ENCODE results near the gene SLC14A1.

SLC14A1 gene

DNA sequence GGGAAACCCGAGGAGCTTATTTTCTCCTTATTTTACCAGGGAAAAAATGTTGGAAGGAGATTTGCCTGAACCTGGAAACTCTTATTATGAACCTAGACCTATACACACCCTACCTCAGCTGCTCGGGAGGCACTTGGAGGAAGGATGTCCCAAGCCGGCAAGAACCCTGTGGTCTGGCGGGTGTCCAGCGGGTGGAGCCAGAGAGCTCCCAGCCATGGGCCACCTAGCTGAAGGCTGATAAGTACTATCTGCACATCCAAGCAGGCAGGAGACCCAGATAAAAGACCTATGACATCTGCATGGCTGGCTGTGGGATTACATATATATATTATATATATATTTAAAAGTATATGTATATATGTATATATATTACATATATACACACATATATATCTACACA is 1.1 kb upstream of the SLC14A1 start:
- DNase-seq (ENCODE audit: low read depth in 2 of 2): peak; percentile 34 to 40

DNA sequence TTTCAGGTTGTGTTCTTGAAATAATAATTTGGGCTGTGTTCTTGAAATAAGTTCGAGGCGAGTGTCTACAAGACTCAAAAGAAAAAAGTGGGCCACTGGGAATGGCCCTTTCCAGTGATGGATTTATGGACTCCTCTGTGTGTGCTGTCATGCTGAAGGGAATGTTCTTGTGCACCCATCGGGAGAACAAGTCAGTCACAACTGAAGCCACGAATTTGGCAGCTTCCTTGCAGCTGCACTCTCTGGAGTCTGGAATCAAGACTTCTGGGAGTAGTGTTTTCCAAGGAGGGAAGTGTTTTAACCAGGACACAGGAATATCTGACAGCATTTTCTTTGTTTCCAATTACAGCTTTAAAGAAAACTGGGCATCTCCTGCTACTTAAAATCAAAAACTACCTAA is 620 bp downstream of the SLC14A1 start:
- no peak for DNase-seq (ENCODE audit: low read depth in 2 of 2)

DNA sequence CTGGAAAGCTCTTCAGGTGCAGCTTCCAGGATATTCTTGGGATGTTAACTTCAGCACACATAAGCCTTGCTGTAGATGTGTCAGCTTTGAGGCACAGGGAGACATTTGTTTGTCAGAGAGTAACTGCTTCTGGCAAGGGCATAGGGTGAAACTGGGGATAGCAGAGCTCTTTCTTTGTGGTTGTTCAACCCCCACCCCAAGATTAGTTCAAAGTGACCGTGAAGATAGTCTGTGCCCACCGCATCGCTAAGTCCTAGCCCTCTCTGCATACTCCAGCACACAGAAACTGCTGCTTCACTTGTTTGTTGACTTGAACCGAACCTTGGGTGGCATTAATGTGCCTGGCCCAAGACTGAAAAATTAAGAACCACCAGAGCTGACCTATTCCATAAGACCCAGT is 1.4 kb downstream of the SLC14A1 start:
- DNase-seq (ENCODE audit: low read depth in 2 of 2): no peak

GRCh38 chr18:45726603-45727002 is 2.6 kb downstream of the SLC14A1 start:
- no peak for DNase-seq (ENCODE audit: low read depth in 2 of 2)

- no peak for DNase-seq (ENCODE audit: low read depth in 2 of 2)
These were observed 3.1 kb downstream of the SLC14A1 start for GRCh38 chr18:45727068-45727467.

- DNase-seq (ENCODE audit: low read depth in 2 of 2): peak; percentile 69 to 70
These were observed 4.5 kb downstream of the SLC14A1 start for GRCh38 chr18:45728336-45729010.

GRCh38 chr18:45730832-45731575 is 7.0 kb downstream of the SLC14A1 start:
- DNase-seq (ENCODE audit: low read depth in 2 of 2): no peak

DNA sequence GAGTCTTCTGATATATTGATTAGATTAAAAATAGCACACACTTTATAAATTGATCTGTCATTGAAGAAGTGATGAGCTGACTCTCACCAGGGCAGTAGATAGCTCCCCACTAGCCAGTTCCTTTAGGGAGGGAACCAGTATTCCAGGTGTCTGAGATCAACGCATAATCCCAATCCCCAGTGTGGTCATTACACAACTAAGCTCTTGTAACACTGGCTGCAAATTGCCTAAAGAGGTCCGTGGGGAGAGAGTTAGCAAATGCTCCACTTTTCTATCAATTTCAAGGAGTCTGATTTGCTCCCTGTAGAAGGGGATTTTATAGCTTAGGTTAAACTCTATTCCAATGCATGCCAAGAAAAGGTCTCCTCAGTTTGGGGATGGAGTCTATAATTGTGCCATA is 7.7 kb downstream of the SLC14A1 start:
- DNase-seq (ENCODE audit: low read depth in 2 of 2): no peak

GRCh38 chr18:45733535-45733934 is 9.6 kb downstream of the SLC14A1 start:
- DNase-seq (ENCODE audit: low read depth in 2 of 2): no peak

- DNase-seq (ENCODE audit: low read depth in 2 of 2): no peak
These were observed 10.5 kb downstream of the SLC14A1 start for GRCh38 chr18:45734505-45734904.

DNA sequence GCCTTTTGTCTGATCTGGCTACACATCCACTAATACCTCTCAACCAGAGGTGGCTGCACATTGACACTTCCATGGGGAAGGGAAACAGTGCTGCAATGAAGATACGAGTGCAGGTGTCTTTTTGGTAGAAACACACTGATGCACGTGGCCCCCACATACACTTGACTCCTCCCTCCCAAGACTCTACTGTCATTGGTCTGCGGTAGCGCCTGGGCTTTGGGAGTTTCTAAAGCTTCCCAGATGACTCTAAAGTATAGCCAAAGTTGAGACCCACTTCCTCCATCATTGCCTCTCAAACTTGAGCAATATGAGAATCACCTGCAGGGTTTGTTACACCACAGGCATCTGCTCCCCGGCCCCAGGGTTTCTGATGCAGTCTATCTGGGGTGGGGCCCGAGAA is 11.0 kb downstream of the SLC14A1 start:
- DNase-seq (ENCODE audit: low read depth in 2 of 2): no peak

DNA sequence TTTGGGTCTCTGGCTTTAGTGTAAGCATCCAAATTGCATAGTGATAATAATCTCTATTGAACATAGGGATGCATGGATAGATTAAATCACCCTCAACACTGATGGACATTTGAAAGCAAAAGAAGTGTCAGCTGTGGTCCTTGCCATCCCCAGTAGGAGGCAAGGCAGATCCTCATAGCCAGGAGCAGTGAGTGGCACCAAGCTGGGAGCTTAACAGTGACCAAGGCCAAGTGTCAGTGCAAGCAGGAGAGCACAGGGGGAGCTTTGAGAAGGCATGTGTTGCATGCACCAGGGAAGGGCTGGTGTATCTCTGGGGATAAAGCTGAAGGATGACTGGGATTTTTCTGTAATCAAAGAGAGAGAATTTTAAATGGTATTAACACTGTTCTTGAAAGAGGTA is 14.7 kb downstream of the SLC14A1 start:
- DNase-seq (ENCODE audit: low read depth in 2 of 2): no peak

DNA sequence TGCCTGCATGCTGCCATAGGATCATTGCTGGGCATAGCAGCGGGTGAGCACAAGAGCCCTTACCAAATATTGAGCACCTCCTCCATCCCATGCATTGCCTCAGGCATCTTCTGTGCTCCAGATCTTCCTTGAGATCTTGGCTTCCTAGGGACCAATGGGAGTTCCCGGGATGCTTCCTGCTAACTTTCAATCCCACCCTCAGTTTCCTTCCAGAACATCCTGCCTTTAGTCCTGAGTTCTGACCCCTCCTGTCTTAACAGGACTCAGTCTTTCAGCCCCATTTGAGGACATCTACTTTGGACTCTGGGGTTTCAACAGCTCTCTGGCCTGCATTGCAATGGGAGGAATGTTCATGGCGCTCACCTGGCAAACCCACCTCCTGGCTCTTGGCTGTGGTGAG is 15.3 kb downstream of the SLC14A1 start:
- DNase-seq (ENCODE audit: low read depth in 2 of 2): no peak

DNA sequence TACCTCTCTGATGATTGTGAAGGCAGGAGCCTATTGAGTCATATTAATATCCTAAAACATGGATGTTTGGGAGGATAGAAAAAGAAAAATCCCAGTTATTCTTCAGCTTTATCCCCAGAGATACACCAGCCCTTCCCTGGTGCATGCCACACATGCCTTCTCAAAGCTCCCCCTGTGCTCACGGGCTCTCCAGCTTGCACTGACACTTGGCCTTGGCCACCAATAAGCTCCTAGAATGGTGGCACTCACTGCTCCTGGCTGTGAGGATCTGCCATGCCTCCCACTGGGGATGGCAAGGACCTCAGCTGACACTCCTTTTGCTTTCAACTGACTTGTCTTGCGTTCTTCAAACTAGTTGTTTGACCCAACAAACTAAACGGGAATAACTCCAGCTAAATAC is 15.9 kb downstream of the SLC14A1 start:
- DNase-seq (ENCODE audit: low read depth in 2 of 2): no peak

GRCh38 chr18:45741056-45741455 is 17.1 kb downstream of the SLC14A1 start:
- DNase-seq (ENCODE audit: low read depth in 2 of 2): no peak

DNA sequence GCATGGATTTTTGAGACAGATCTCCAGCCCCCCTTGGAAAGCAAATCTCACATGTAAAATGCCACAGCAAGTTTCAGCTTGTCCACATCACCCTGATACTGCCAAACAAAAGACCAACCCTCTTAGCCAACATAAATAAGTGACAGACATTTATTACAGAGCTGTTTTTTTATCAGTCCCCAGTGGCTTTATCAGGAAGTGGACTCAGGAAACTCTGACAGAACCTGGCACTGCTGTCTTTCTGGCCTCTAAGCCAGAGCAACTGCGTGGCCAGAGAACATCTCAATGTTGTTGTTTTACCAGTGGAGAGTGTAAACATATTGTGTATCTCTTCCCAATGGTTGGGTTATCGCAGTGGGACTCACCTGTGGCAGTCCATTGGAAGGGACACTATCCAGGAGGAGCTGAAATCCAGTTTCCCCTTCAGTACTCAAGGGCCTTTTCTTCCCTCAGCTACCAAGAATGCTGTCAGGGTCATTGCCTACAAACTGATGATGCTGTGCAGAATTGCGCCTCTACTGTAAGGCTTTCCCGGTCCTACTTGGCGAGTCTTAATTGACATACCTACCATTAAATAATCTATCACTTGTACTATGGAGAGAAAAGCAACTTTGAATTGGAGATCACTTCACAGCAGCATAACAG is 22.0 kb downstream of the SLC14A1 start:
- DNase-seq (ENCODE audit: low read depth in 2 of 2): no peak

DNA sequence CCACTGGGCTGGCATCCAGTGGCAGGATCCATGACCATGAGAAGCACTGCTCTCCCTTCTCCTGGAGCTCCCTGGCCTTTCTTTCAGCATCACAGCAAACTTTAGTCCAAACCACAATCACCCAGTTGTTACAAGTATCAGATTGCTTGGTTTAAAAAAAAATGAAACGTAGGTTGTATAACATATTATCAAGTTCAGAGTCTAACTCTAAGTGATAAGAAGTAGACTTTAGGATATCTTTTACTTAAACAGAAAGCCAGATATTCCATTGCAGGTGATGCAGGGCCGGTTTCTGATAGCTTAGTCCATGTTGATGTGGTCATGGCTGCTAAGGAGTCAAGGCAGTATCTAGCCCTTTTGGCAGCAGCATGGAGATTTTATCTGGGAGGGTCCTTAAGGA is 24.5 kb downstream of the SLC14A1 start:
- no peak for DNase-seq (ENCODE audit: low read depth in 2 of 2)

DNA sequence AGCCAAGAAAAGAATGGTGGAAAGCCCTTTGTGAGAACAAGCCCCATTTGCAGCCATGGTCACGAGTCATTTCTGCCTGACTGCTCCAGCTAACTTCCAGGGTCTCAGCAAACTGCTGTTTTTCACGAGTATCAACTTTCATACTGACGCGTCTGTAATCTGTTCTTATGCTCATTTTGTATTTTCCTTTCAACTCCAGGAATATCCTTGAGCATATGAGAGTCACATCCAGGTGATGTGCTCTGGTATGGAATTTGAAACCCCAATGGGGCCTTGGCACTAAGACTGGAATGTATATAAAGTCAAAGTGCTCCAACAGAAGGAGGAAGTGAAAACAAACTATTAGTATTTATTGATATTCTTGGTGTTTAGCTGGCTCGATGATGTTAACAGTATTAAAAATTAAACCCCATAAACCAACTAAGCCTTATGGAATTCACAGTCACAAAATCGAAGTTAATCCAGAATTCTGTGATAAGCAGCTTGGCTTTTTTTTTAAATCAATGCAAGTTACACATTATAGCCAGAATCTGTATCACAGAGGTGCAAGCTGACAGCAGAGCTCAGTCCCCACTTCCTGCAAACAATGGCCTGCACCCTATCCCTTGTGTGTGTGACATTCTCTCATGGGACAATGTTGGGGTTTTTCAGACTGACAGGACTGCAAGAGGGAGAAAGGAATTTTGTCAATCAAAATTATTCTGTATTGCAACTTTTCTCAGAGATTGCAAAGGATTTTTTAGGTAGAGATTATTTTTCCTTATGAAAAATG is 26.1 kb downstream of the SLC14A1 start:
- DNase-seq (ENCODE audit: low read depth in 2 of 2): no peak

- DNase-seq (ENCODE audit: low read depth in 2 of 2): no peak
These were observed 27.8 kb downstream of the SLC14A1 start for GRCh38 chr18:45751766-45752165.

GRCh38 chr18:45752681-45753080 is 28.7 kb downstream of the SLC14A1 start:
- DNase-seq (ENCODE audit: low read depth in 2 of 2): no peak

- no peak for DNase-seq (ENCODE audit: low read depth in 2 of 2)
These were observed 29.3 kb downstream of the SLC14A1 start for GRCh38 chr18:45753286-45753685.

DNA sequence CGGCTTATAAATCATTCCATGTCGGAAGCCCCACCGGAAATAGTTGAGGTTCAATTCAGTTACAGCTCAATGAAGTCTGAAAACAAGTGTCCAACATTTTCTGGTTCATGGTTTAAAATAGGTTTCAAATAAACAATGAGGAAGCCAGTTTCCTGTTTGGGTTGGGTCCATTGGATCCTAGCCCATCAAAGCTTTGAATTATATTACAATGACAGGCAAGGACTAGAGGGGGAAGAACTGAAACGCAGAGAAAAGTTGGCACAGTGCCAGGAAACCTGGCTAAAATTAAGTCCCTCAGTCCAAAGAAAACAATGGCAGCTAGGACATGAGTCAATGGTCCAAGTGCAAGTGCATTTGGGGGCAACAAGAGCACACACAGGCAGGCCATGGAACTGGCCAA is 32.0 kb downstream of the SLC14A1 start:
- DNase-seq (ENCODE audit: low read depth in 2 of 2): no peak

All from fibroblast of skin of left quadriceps (primary cell).